HepG2 (cell line): ENCODE measurements around the gene TNXB. TPM values are rescaled to one million over a fixed set of nuclear protein-coding genes. Genes with fewer than 3 reads are reported as not detected.

ENCODE experiments used
- ATAC-seq: fragments of 200-7000 bp; cut with Tn5 transposase; 3 replicates; pipeline ENCODE4 v1.9.1; 2020; ENCODE audit warnings: mild to moderate bottlenecking, moderate library complexity
- BruUV-seq: library from RNA; stranded (reverse); fragments of 400-500 nt; replicated peaks from 2 replicates; lab custom pipeline; 2021; lab: Mats Ljungman, UMichigan
- CTCF ChIA-PET: fragments of 300-600 bp; formaldehyde crosslinking; extraction: SDS; loops from one replicate; lab custom pipeline; 2021; ENCODE audit warnings: low total read pairs, inconsistent platforms, low intra/inter-chr PET ratio; lab: Yijun Ruan, JAX
- POLR2A ChIA-PET: fragments of 350-600 bp; sonication (Branson Sonifier 250); formaldehyde crosslinking; loops from one replicate; lab custom pipeline; 2020; ENCODE audit warnings: antibody characterized with exemption, inconsistent platforms; lab: Yijun Ruan, JAX
- DNase-seq: peaks from one replicate; pipeline ENCODE4 v3.0.0-alpha.2; 2015; ENCODE audit warnings: low spot score
- FAIRE-seq: peaks from 3 replicates; lab custom pipeline; 2011; peaks lifted over from hg19 to GRCh38; lab: Jason Lieb, UNC
- H2AFZ ChIP-seq: one replicate; pipeline ENCODE4 v1.6.1; 2011; ENCODE audit warnings: low read length, inconsistent platforms
- H3K27ac ChIP-seq: fragments of 300-600 bp; 3 replicates; pipeline ENCODE4 v1.8.0; 2011; ENCODE audit warnings: mixed run types, mild to moderate bottlenecking, mixed read lengths, low read length, inconsistent platforms; ENCODE audit not compliant: insufficient read depth; ENCODE audit errors: extremely low read length
- H3K27me3 ChIP-seq, 2 experiments: fragments of 200-600 bp in 1 of 2; 2 replicates in 1 of 2; 3 replicates in 1 of 2; pipeline versions ENCODE4 v1.6.0 to v1.8.0; 2011; ENCODE audit warnings: low read length in 2 of 2, mild to moderate bottlenecking in 2 of 2, moderate library complexity in 2 of 2, inconsistent platforms in 1 of 2; ENCODE audit not compliant: insufficient read depth in 2 of 2, control insufficient read depth in 1 of 2
- H3K36me3 ChIP-seq, 2 experiments: fragments of 200-600 bp in 1 of 2; replicated peaks in 1 of 2; 2 replicates in 1 of 2; 3 replicates in 1 of 2; pipeline versions ENCODE4 v1.5.1 to v1.8.0; 2011; ENCODE audit warnings: low read length in 2 of 2, inconsistent platforms in 1 of 2; ENCODE audit not compliant: insufficient read depth in 2 of 2, control insufficient read depth in 1 of 2
- H3K4me1 ChIP-seq: 2 replicates; pipeline ENCODE4 v1.5.1; 2012; ENCODE audit warnings: low read length, inconsistent platforms; ENCODE audit not compliant: insufficient read depth
- H3K4me2 ChIP-seq: 2 replicates; pipeline ENCODE4 v1.6.0; 2011; ENCODE audit warnings: low read depth, low read length, inconsistent platforms
- H3K4me3 ChIP-seq, 3 experiments: fragments of 200-600 bp in 1 of 3; sonication (generic), shearing (Covaris generic) in 1 of 3; replicated peaks in 1 of 3; 2 replicates each; pipeline ENCODE4 v1.5.1; 2011 to 2016; ENCODE audit warnings: low read length in 3 of 3, inconsistent platforms in 2 of 3, low read depth in 2 of 3, mild to moderate bottlenecking in 2 of 3, control low read depth in 1 of 3, mixed read lengths in 1 of 3; ENCODE audit not compliant: insufficient read depth in 1 of 3
- H3K79me2 ChIP-seq: one replicate; pipeline ENCODE4 v1.6.1; 2011; ENCODE audit warnings: low read length, inconsistent platforms; ENCODE audit not compliant: insufficient read depth
- H3K9ac ChIP-seq: 2 replicates; pipeline ENCODE4 v1.6.0; 2011; ENCODE audit warnings: mild to moderate bottlenecking, low read depth, low read length, inconsistent platforms; ENCODE audit not compliant: insufficient read depth
- H3K9me3 ChIP-seq: 2 replicates; pipeline ENCODE4 v1.5.1; 2012; ENCODE audit warnings: mild to moderate bottlenecking, low read length
- H4K20me1 ChIP-seq: 2 replicates; pipeline ENCODE4 v1.6.0; 2011; ENCODE audit warnings: inconsistent platforms, mild to moderate bottlenecking, low read length, moderate library complexity; ENCODE audit not compliant: insufficient read depth
- SOX5 ChIP-seq: IDR thresholded peaks from 2 replicates; pipeline ENCODE4 v1.6.1; 2016; ENCODE audit warnings: borderline replicate concordance
- TCF12 ChIP-seq, 2 experiments: fragments of 450-650 bp in 1 of 2; sonication (generic) in 1 of 2; formaldehyde crosslinking in 1 of 2; IDR thresholded peaks; 2 replicates each; pipeline versions ENCODE4 v1.6.1 to v1.8.0; 2017 to 2022; ENCODE audit warnings: antibody characterized with exemption in 1 of 2, mild to moderate bottlenecking in 1 of 2, missing genetic modification reagents in 1 of 2, moderate library complexity in 1 of 2
- TGIF2 ChIP-seq: IDR thresholded peaks from 2 replicates; pipeline ENCODE4 v1.6.1; 2016; ENCODE audit warnings: control low read depth, missing compliant biosample characterization
- ZC3H4 ChIP-seq: sonication (generic); formaldehyde crosslinking; IDR thresholded peaks from 2 replicates; pipeline ENCODE4 v1.4.0; 2020; ENCODE audit warnings: missing genetic modification reagents, borderline replicate concordance
- ZNF282 ChIP-seq: fragments of 450-650 bp; IDR thresholded peaks from 2 replicates; pipeline ENCODE4 v1.6.1; 2018; ENCODE audit not compliant: partially characterized antibody
- ZNF343 ChIP-seq: sonication (generic); formaldehyde crosslinking; IDR thresholded peaks from 2 replicates; pipeline ENCODE4 v1.4.0; 2020; ENCODE audit warnings: mild to moderate bottlenecking, missing genetic modification reagents
- ZNF446 ChIP-seq: sonication (generic); formaldehyde crosslinking; IDR thresholded peaks from 2 replicates; pipeline ENCODE4 v1.5.0; 2020; ENCODE audit warnings: mild to moderate bottlenecking, missing genetic modification reagents
- WGBS: methylation state at CpG from one replicate; pipeline ENCODE4 v1.1.6; 2017; ENCODE audit warnings: low lambda C conversion rate; 5-methylcytosine and 5-hydroxymethylcytosine counted together
- in situ Hi-C: cut with HindIII; loops from 2 replicates; pipeline ENCODE4 v1.10.0; 2017; ENCODE audit warnings: low pct_unique_long_range_greater_than_20kb; ENCODE audit not compliant: extremely low pct_ligation_motif_present
- intact Hi-C: fragments of 100-400 bp; cut with micrococcal nuclease; formaldehyde crosslinking; loops from one replicate; pipeline ENCODE4 v1.10.0; 2022; ENCODE audit not compliant: unreplicated experiment
- polyA plus RNA-seq, 8 experiments: library from polyadenylated mRNA; depleted of rRNA in 3 of 8; stranded (reverse) in 7 of 8; unstranded in 1 of 8; fragments of >200 nt; fragmentation: Illumina TruSeq in 4 of 8; extraction: Trizol in 4 of 8; gene quantifications; 2 replicates each; pipeline versions ENCODE4 v1.2.1 to v1.2.3, GENCODE V29; 2011 to 2016; ENCODE audit warnings: low read depth in 4 of 8, missing spikeins in 1 of 8, mixed read lengths in 1 of 8; ENCODE audit not compliant: insufficient read depth in 1 of 8
- total RNA-seq, 5 experiments: library from RNA; depleted of rRNA; stranded (reverse); fragments of >200 nt; fragmentation: Illumina TruSeq; extraction: Trizol; gene quantifications; 2 replicates each; pipeline ENCODE4 v1.2.3, GENCODE V29; 2016; ENCODE audit warnings: low read depth in 1 of 5
- TF ChIP-seq, protein P1 (sequence below): sonication (generic); formaldehyde crosslinking; IDR thresholded peaks from 2 replicates; pipeline ENCODE4 v1.8.0; 2022; ENCODE audit warnings: missing genetic modification reagents, mild to moderate bottlenecking, inconsistent platforms, borderline replicate concordance
- TF ChIP-seq, protein P2 (sequence below): sonication (generic); formaldehyde crosslinking; IDR thresholded peaks from 2 replicates; pipeline ENCODE4 v1.5.1; 2020; ENCODE audit warnings: mild to moderate bottlenecking, moderate library complexity, missing genetic modification reagents
- TF ChIP-seq, protein P3 (sequence below): sonication (generic); formaldehyde crosslinking; IDR thresholded peaks from 2 replicates; pipeline ENCODE4 v1.4.0; 2020; ENCODE audit warnings: low read depth, missing genetic modification reagents

The TNXB gene
- total and polyA plus RNA-seq, 2 of the 13 experiments (the other 11 are each of a cell fraction or from before 2014, with no cell fraction given) = 1.6 to 2.7 TPM

DNA sequence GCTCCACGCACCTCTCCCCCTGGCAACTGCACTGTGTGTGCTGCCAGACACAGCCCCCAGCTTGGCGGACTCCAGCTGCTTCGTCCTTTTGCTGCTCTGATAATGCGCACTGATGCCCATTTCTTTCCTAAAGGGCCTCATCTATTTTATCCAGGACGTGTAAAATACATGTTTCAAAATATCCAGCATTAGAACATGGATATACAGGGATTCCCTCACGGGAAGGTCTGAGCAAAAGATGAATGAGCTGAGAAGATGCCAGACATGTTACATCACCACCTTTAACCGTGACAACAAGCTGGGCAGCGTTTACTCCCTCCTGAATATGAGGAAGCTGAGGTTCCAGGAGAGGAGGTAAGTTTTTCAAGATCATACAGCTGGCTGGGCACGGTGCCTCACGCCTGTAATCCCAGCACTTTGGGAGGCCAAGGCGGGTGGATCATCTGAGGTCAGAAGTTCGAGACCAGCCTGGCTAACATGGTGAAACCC lies 32.8 kb downstream of the TNXB start:
- no peak overlapping the region for H3K9ac ChIP-seq
- H3K4me3 ChIP-seq = no peak overlapping the region
- no peaks in the 10 kb centered on the region for H3K79me2 ChIP-seq
- POLR2A ChIA-PET = no interaction called here
- peaks cover 5 to 76% of the 10 kb centered on the region in 2 experiments; a peak in 4 of 5 replicates for H3K27me3 ChIP-seq
- 0 out of 2 replicates have a peak, but pooled peaks cover 4% of the 10 kb centered on the region for H4K20me1 ChIP-seq
- FAIRE-seq (no peak), ATAC-seq (no peak), DNase-seq (no peak)
- H3K9me3 ChIP-seq = no peaks in the 10 kb centered on the region
- BruUV-seq = no TSS peak
- H2AFZ ChIP-seq = no peak overlapping the region
- whole genome bisulfite sequencing = 26% methylated on average over 12 of the region's 12 CpGs
- intact Hi-C loops (no loop called here), in situ Hi-C loops (loop anchor here (25.0 kb wide), 1 partner anchor 711 kb away; no protein-coding TSS in a partner anchor)
- no peak overlapping the region for H3K27ac ChIP-seq
- H3K4me2 ChIP-seq = no peak overlapping the region
- TF ChIP-seq TCF12 (IDR thresholded peaks at IDR 0.05) (no peak), TCF12 (CRISPR knock-in tag; IDR thresholded peaks at IDR 0.05) (no peak)
- TF ChIP-seq, all 625 proteins: peak for 0
- CTCF ChIA-PET = no interaction called here
- Histone ChIP-seq H3K36me3 (no peaks in the 10 kb centered on the region), H3K4me1 (no peaks in the 10 kb centered on the region)

DNA sequence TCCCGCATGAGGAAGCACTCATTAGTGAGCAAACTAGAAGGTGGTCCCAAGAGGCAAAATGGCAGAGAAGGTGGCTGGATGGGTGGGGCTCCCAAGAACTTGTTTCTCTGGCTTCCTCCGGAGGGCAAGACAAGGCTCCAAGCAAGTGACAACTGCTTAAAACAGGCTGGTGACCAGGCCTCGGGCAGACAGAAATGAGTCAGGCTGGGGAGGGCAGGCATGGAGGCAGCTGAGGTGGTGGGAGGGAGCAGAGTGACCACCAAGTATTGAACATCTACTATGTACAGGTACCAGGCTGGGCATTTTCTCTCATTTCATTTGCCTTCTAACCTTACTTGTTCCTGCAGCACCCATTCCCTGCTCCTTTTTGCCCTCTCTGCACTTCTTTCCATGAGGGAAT lies 33.4 kb downstream of the TNXB start:
- no peaks in the 10 kb centered on the region for H3K79me2 ChIP-seq
- no TSS peak for BruUV-seq
- TF ChIP-seq, protein P1, sequence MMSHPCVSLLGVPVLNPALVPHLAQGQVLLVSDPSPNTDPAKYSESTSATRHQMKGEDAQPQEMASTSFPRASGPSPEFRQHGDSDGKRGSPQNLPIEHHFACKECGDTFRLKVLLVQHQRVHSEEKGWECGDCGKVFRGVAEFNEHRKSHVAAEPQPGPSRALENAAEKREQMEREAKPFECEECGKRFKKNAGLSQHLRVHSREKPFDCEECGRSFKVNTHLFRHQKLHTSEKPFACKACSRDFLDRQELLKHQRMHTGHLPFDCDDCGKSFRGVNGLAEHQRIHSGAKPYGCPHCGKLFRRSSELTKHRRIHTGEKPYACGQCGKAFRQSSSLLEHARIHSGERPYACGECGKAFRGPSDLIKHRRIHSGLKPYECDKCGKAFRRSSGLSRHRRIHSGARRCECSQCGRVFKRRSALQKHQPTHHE (CRISPR knock-in tag) = no peak
- TF ChIP-seq, protein P2, sequence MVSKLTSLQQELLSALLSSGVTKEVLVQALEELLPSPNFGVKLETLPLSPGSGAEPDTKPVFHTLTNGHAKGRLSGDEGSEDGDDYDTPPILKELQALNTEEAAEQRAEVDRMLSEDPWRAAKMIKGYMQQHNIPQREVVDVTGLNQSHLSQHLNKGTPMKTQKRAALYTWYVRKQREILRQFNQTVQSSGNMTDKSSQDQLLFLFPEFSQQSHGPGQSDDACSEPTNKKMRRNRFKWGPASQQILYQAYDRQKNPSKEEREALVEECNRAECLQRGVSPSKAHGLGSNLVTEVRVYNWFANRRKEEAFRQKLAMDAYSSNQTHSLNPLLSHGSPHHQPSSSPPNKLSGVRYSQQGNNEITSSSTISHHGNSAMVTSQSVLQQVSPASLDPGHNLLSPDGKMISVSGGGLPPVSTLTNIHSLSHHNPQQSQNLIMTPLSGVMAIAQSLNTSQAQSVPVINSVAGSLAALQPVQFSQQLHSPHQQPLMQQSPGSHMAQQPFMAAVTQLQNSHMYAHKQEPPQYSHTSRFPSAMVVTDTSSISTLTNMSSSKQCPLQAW = no peak
- TF ChIP-seq, protein P3, sequence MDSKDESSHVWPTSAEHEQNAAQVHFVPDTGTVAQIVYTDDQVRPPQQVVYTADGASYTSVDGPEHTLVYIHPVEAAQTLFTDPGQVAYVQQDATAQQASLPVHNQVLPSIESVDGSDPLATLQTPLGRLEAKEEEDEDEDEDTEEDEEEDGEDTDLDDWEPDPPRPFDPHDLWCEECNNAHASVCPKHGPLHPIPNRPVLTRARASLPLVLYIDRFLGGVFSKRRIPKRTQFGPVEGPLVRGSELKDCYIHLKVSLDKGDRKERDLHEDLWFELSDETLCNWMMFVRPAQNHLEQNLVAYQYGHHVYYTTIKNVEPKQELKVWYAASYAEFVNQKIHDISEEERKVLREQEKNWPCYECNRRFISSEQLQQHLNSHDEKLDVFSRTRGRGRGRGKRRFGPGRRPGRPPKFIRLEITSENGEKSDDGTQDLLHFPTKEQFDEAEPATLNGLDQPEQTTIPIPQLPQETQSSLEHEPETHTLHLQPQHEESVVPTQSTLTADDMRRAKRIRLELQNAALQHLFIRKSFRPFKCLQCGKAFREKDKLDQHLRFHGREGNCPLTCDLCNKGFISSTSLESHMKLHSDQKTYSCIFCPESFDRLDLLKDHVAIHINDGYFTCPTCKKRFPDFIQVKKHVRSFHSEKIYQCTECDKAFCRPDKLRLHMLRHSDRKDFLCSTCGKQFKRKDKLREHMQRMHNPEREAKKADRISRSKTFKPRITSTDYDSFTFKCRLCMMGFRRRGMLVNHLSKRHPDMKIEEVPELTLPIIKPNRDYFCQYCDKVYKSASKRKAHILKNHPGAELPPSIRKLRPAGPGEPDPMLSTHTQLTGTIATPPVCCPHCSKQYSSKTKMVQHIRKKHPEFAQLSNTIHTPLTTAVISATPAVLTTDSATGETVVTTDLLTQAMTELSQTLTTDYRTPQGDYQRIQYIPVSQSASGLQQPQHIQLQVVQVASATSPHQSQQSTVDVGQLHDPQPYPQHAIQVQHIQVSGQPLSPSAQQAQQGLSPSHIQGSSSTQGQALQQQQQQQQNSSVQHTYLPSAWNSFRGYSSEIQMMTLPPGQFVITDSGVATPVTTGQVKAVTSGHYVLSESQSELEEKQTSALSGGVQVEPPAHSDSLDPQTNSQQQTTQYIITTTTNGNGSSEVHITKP = no peak
- TF ChIP-seq SOX5 = no peak
- no peak for TF ChIP-seq ZNF282
- no peak for TF ChIP-seq ZNF446
- no peak for TF ChIP-seq ZC3H4 (CRISPR knock-in tag)
- no peak for TF ChIP-seq ZNF343 (CRISPR knock-in tag)
- no peak for TF ChIP-seq TGIF2

More for the DNA sequence above, 33.4 kb downstream of the TNXB start:
- intact Hi-C loops (no loop called here), in situ Hi-C loops (loop anchor here (25.0 kb wide), 1 partner anchor 712 kb away; no protein-coding TSS in a partner anchor)
- POLR2A ChIA-PET = no interaction called here
- H4K20me1 ChIP-seq = 0 out of 2 replicates have a peak, but pooled peaks cover 4% of the 10 kb centered on the region
- H3K4me1 ChIP-seq = no peaks in the 10 kb centered on the region
- peaks cover 8 to 76% of the 10 kb centered on the region in 2 experiments; a peak in 4 of 5 replicates for H3K27me3 ChIP-seq
- CTCF ChIA-PET = no interaction called here
- DNase-seq (no peak), ATAC-seq (no peak), FAIRE-seq (no peak)
- H3K4me3 ChIP-seq = no peak overlapping the region
- no peak overlapping the region for H3K4me2 ChIP-seq
- 7% methylated on average over 3 of the region's 3 CpGs for WGBS
- no peak overlapping the region for H2AFZ ChIP-seq
- no peak overlapping the region for H3K9ac ChIP-seq
- H3K9me3 ChIP-seq = no peaks in the 10 kb centered on the region
- no peak overlapping the region for H3K27ac ChIP-seq
- no peaks in the 10 kb centered on the region for H3K36me3 ChIP-seq
